Endothelial cell of umbilical vein (primary cell): Measurements from ENCODE around the gene UGT1A7. TPM values are rescaled to one million over a fixed set of nuclear protein-coding genes. Genes with fewer than 3 reads are reported as not detected.

Source experiments
- BruUV-seq: library from RNA; stranded (reverse); fragments of 400-500 nt; replicated peaks from 2 replicates; lab custom pipeline; 2021; lab: Mats Ljungman, UMichigan
- CTCF ChIA-PET: fragments of 300-600, 350-600 bp; sonication (Branson Sonifier 250); formaldehyde crosslinking; loops from one replicate; lab custom pipeline; 2021; ENCODE audit warnings: antibody characterized with exemption, inconsistent platforms; lab: Charles Lee
- POLR2A ChIA-PET: fragments of 300-600, 350-600 bp; sonication (Branson Sonifier 250); formaldehyde crosslinking; loops from one replicate; lab custom pipeline; 2021; ENCODE audit warnings: antibody characterized with exemption, inconsistent platforms; lab: Charles Lee
- DNase-seq: peaks from one replicate; pipeline ENCODE4 v3.0.0-alpha.2; 2011; ENCODE audit warnings: low read depth, low spot score
- FAIRE-seq: peaks from 2 replicates; lab custom pipeline; 2011; peaks lifted over from hg19 to GRCh38; lab: Jason Lieb, UNC
- H2AFZ ChIP-seq: 2 replicates; pipeline ENCODE4 v1.6.0; 2012; ENCODE audit warnings: low read depth, low read length, control low read depth, inconsistent platforms
- H3K27ac ChIP-seq: 2 replicates; pipeline ENCODE4 v1.5.1; 2011; ENCODE audit warnings: low read depth, mild to moderate bottlenecking, control low read depth, low read length, moderate library complexity; ENCODE audit not compliant: insufficient read depth
- H3K27me3 ChIP-seq, 2 experiments: 2 replicates each; pipeline versions ENCODE4 v1.6.0 to v1.6.1; 2011; ENCODE audit warnings: low read length in 2 of 2, mixed read lengths in 1 of 2; ENCODE audit not compliant: control insufficient read depth in 2 of 2, insufficient read depth in 2 of 2
- H3K36me3 ChIP-seq, 2 experiments: 2 replicates in 1 of 2; 3 replicates in 1 of 2; pipeline ENCODE4 v1.5.1; 2011; ENCODE audit warnings: low read length in 2 of 2, mild to moderate bottlenecking in 1 of 2, moderate library complexity in 1 of 2; ENCODE audit not compliant: control insufficient read depth in 2 of 2, insufficient read depth in 2 of 2; ENCODE audit errors: extremely low read depth in 1 of 2
- H3K4me1 ChIP-seq: 3 replicates; pipeline ENCODE4 v1.5.1; 2011; ENCODE audit warnings: mild to moderate bottlenecking, low read length; ENCODE audit not compliant: control insufficient read depth, insufficient read depth; ENCODE audit errors: extremely low read depth
- H3K4me2 ChIP-seq: 2 replicates; pipeline ENCODE4 v1.6.1; 2011; ENCODE audit warnings: low read length, control low read depth, mixed read lengths; ENCODE audit not compliant: insufficient read depth
- H3K4me3 ChIP-seq, 3 experiments: fragments of 200-600 bp in 1 of 3; sonication (generic), shearing (Covaris generic) in 1 of 3; replicated peaks in 1 of 3; 2 replicates each; pipeline ENCODE4 v1.5.1; 2011 to 2016; ENCODE audit warnings: control low read depth in 3 of 3, low read length in 3 of 3, mild to moderate bottlenecking in 2 of 3, inconsistent platforms in 1 of 3, low read depth in 1 of 3, moderate library complexity in 1 of 3; ENCODE audit not compliant: insufficient read depth in 1 of 3
- H3K79me2 ChIP-seq: 2 replicates; pipeline ENCODE4 v1.6.0; 2012; ENCODE audit warnings: low read length, inconsistent platforms; ENCODE audit not compliant: control insufficient read depth, insufficient read depth
- H3K9ac ChIP-seq: replicated peaks from 2 replicates; pipeline ENCODE3; 2011; ENCODE audit warnings: low read length, control low read depth; ENCODE audit not compliant: insufficient read depth; ENCODE audit errors: extremely low read depth
- H3K9me1 ChIP-seq: replicated peaks from 3 replicates; pipeline ENCODE4 v1.6.0; 2011; ENCODE audit warnings: mild to moderate bottlenecking, low read length; ENCODE audit not compliant: control insufficient read depth, insufficient read depth; ENCODE audit errors: extremely low read depth
- H3K9me3 ChIP-seq: replicated peaks from 2 replicates; pipeline ENCODE4 v1.5.1; 2012; ENCODE audit warnings: low read length, inconsistent platforms; ENCODE audit not compliant: control insufficient read depth, insufficient read depth
- H4K20me1 ChIP-seq: replicated peaks from 2 replicates; pipeline ENCODE3; 2011; ENCODE audit warnings: mild to moderate bottlenecking, low read length; ENCODE audit not compliant: control insufficient read depth, insufficient read depth; ENCODE audit errors: extremely low read depth
- CTCF ChIP-seq, 2 donors: IDR thresholded peaks; 1 replicate in 1 of 2; 2 replicates in 1 of 2; pipeline ENCODE4 v1.5.1; 2011; ENCODE audit warnings: low read length in 2 of 2, mild to moderate bottlenecking in 2 of 2, moderate library complexity in 2 of 2, control low read depth in 1 of 2, inconsistent platforms in 1 of 2, low read depth in 1 of 2; ENCODE audit not compliant: insufficient read depth in 1 of 2; ENCODE audit errors: extremely low read depth in 1 of 2
- GATA2 ChIP-seq: IDR thresholded peaks from 2 replicates; pipeline ENCODE4 v1.7.0; 2011; ENCODE audit warnings: low read depth, mild to moderate bottlenecking, moderate library complexity, mixed read lengths, low read length; ENCODE audit not compliant: insufficient read length, insufficient read depth
- MAX ChIP-seq: IDR thresholded peaks from 2 replicates; pipeline ENCODE4 v1.6.1; 2011; ENCODE audit not compliant: insufficient read depth, insufficient read length
- POLR2A ChIP-seq: IDR thresholded peaks from 2 replicates; pipeline ENCODE4 v1.6.1; 2012; ENCODE audit warnings: low read depth, mild to moderate bottlenecking, control low read depth, low read length
- dilution Hi-C: fragments of 300-500 bp; cut with MboI; formaldehyde crosslinking; loops from one replicate; pipeline ENCODE4 v1.15.0; 2019; ENCODE audit warnings: low sequenced_read_pairs; ENCODE audit not compliant: extremely low pct_ligation_motif_present
- intact Hi-C: fragments of 100-400 bp; cut with micrococcal nuclease; formaldehyde crosslinking; loops from one replicate; pipeline ENCODE4 v1.10.0; 2022
- polyA plus RNA-seq, 4 experiments: library from polyadenylated mRNA; depleted of rRNA in 3 of 4; stranded (reverse) in 3 of 4; unstranded in 1 of 4; fragments of >200 nt; gene quantifications; 2 replicates each; pipeline versions ENCODE4 v1.2.1 to v1.2.3, GENCODE V29; 2011 to 2012; ENCODE audit warnings: missing spikeins in 1 of 4
- total RNA-seq: library from RNA; stranded (reverse); gene quantifications from 2 replicates; pipeline ENCODE4 v1.2.3, GENCODE V29; 2021

Gene UGT1A7
- total and polyA plus RNA-seq, 2 donors (not counting 3 experiments of a cell fraction or from before 2014, with no cell fraction given) = not detected

- FAIRE-seq (no peak), DNase-seq (no peak)
- H3K79me2 ChIP-seq = no peaks in the 10 kb centered on the region
- H2AFZ ChIP-seq = no peak overlapping the region
- dilution Hi-C loops (no loop called here), intact Hi-C loops (no loop called here)
- CTCF ChIA-PET = interaction anchor here (1.8 kb wide), 1 partner anchor 359 kb away, joined by 7 read pairs; no protein-coding TSS in a partner anchor
- H3K36me3 ChIP-seq = no peaks in the 10 kb centered on the region
- H3K27ac ChIP-seq = no peak overlapping the region
- no TSS peak for BruUV-seq
- H3K4me1 ChIP-seq = no peaks in the 10 kb centered on the region
- H3K9me3 ChIP-seq = no peaks in the 10 kb centered on the region
- H3K9me1 ChIP-seq = no peaks in the 10 kb centered on the region
- POLR2A ChIA-PET = no interaction called here
- H3K9ac ChIP-seq = no peak overlapping the region
- no peak overlapping the region for H3K4me2 ChIP-seq
- no peaks in the 10 kb centered on the region for H4K20me1 ChIP-seq
- TF ChIP-seq POLR2A (no peak), GATA2 (no peak), CTCF (IDR thresholded peaks at IDR 0.05; ENCODE audit: extremely low read depth in 1 of 2, insufficient read depth in 1 of 2, low read depth in 1 of 2, low read length in 2 of 2) (no peak), MAX (no peak)
- no peak overlapping the region for H3K4me3 ChIP-seq
- H3K27me3 ChIP-seq = peaks cover 0 to 1% of the 10 kb centered on the region in 2 experiments
Observed at GRCh38 chr2:233807966-233808935, 126.5 kb downstream of the UGT1A7 start.
